Pancreas (tissue), 10 donors: ENCODE measurements around the gene TLR1. TPM values are rescaled to one million over a fixed set of nuclear protein-coding genes. Genes with fewer than 3 reads are reported as not detected.
"Not testable (repeated sequence)": the region's sequence is repeated elsewhere in the genome, so short reads cannot be mapped to it uniquely, and the experiment has no call there.

Source experiments
- ATAC-seq, 4 donors: fragments of 200-7000 bp; cut with Tn5 transposase; one replicate each; pipeline versions ENCODE4 v1.8.0 to v1.9.1; 2020; ENCODE audit warnings: mild to moderate bottlenecking in 4 of 4, moderate library complexity in 4 of 4
- DNase-seq, 6 donors: peaks; one replicate each; pipeline ENCODE4 v3.0.0-alpha.2; 2020
- FAIRE-seq: peaks from 2 replicates; lab custom pipeline; 2012; peaks lifted over from hg19 to GRCh38; lab: Jason Lieb, UNC
- H3K27ac ChIP-seq, 4 donors: fragments of 200-600 bp; sonication (generic); 1 replicate in 3 of 4; 2 replicates in 1 of 4; pipeline versions ENCODE4 v1.5.0 to v1.8.0; 2020
- H3K27me3 ChIP-seq, 4 donors: fragments of 200-600 bp; one replicate each; pipeline ENCODE4 v1.8.0; 2021
- H3K36me3 ChIP-seq, 3 donors: fragments of 200-600 bp; sonication (generic) in 1 of 3; one replicate each; pipeline versions ENCODE4 v1.5.0 to v1.8.0; 2020 to 2021
- H3K4me1 ChIP-seq, 3 donors: fragments of 200-600 bp; one replicate each; pipeline ENCODE4 v1.8.0; 2021
- H3K4me3 ChIP-seq, 4 donors: fragments of 200-600 bp; sonication (generic) in 2 of 4; one replicate each; pipeline versions ENCODE4 v1.5.0 to v1.8.0; 2020 to 2021
- H3K9me3 ChIP-seq, 4 donors: fragments of 200-600 bp; one replicate each; pipeline ENCODE4 v1.8.0; 2021
- WGBS, 2 donors: extraction: QIAGEN DNeasy Blood & Tissue Kit; methylation state at CpG; one replicate each; pipeline ENCODE4 v1.1.7; 2013; 5-methylcytosine and 5-hydroxymethylcytosine counted together
- intact Hi-C, 3 donors: fragments of 100-400 bp; cut with DNase I; formaldehyde crosslinking; loops; one replicate each; pipeline versions ENCODE4 v1.11.1 to v1.14.2; 2022
- polyA plus RNA-seq, 2 donors: library from polyadenylated mRNA; stranded (reverse); fragments of 200-250 nt; gene quantifications; one replicate each; pipeline ENCODE4 v1.2.3, GENCODE V29; 2013
- total RNA-seq, 6 donors: library from RNA; stranded (reverse); fragmentation: NEBNext Ultra II Directional in 4 of 6; extraction: Animal tissue kit (Norgen Biotek cat#: 25700) in 4 of 6; gene quantifications; one replicate each; pipeline versions ENCODE4 v1.2.1 to v1.2.4, GENCODE V29; 2021 to 2023
- TF ChIP-seq, protein P1 (sequence below), 4 donors: fragments of 200-600 bp; sonication (generic) in 3 of 4; IDR thresholded peaks; one replicate each; pipeline versions ENCODE4 v1.5.0 to v1.8.0; 2021; ENCODE audit warnings: antibody characterized with exemption in 4 of 4
- donor health status: healthy with polysubstance abuse.
- donor health status: DM: no; HTN: no; CAD: no; lungs with moderate emphysema.
- donor health status: DM: no; HTN: no; CAD: no.
- donor health status: control.
- donor health status: control.
- donor health status: Bipolar disorder and iron deficiency.
- donor health status: DM: yes; HTN: yes; CAD: no.
- donor health status: DM: no; HTN: no; CAD: no.
- donor health status: DM: no; HTN: no; CAD: no.
- donor health status: DM: yes; HTN: yes; CAD: no.

Gene TLR1
- total and polyA plus RNA-seq, 8 donors: 1.3 to 25.3 (median 6.1) TPM

DNA sequence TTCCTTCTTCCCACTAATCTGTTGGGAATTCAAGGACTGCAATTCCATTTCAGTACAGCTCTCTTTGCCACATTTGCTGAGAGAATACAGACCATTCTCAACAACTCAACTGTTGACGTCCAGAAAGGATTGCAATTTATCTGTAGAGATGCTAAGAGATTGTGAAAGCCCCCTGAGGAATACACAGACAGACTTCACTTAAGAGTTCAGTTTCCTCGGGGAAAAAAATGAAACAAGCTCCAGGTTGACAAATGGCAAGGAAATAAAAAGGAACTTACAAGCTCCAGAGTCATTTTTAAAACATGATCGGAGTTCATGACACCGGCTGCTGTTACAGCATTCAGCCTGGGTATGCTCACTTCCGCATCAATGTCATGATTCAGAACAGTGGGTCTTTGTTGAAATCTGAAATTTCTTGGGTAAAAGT is 35.6 kb downstream of the TLR1 start:
- no peaks in the 10 kb centered on the region for H3K27me3 ChIP-seq
- no peaks in the 10 kb centered on the region for H3K4me1 ChIP-seq
- no peaks in the 10 kb centered on the region for H3K9me3 ChIP-seq
- 47 to 51% methylated on average over 5 of the region's 5 CpGs for WGBS, 2 donors
- H3K27ac ChIP-seq: peak overlapping the region in 3 of 4 donors; percentile 22 to 59 (median 37)
- ATAC-seq: peak in 3 of 4 donors; percentile 73 to 80 (median 77)
- TF ChIP-seq, protein P1, sequence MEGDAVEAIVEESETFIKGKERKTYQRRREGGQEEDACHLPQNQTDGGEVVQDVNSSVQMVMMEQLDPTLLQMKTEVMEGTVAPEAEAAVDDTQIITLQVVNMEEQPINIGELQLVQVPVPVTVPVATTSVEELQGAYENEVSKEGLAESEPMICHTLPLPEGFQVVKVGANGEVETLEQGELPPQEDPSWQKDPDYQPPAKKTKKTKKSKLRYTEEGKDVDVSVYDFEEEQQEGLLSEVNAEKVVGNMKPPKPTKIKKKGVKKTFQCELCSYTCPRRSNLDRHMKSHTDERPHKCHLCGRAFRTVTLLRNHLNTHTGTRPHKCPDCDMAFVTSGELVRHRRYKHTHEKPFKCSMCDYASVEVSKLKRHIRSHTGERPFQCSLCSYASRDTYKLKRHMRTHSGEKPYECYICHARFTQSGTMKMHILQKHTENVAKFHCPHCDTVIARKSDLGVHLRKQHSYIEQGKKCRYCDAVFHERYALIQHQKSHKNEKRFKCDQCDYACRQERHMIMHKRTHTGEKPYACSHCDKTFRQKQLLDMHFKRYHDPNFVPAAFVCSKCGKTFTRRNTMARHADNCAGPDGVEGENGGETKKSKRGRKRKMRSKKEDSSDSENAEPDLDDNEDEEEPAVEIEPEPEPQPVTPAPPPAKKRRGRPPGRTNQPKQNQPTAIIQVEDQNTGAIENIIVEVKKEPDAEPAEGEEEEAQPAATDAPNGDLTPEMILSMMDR (IDR thresholded peaks at IDR 0.05): no peak
- no peaks in the 10 kb centered on the region for H3K36me3 ChIP-seq
- no peak overlapping the region for H3K4me3 ChIP-seq
- intact Hi-C loops: loop anchor here in 2 of 3 donors (10.0 kb wide), 2 partner anchors 76 to 96 kb away; partner anchors contain the start of gene FAM114A1 (in 1 of the 2)
- FAIRE-seq: no peak
- no peak for DNase-seq

DNA sequence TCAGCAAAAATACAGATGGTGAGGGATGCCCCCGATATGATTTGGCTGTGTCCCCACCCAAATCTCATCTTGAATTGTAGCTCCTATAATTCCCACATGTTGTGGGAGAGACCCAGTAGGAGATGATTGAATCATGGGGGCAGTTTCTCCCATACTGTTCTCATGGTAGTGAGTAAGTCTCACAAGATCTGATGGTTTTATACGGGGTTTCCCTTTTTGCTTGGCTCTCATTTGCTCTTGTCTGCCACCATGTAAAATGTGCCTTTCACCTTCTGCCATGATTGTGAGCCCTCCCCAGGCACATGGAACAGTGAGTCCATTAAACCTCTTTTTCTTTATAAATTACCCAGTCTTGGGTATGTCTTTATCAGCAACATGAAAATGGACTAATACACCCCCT is 37.7 kb downstream of the TLR1 start:
- not testable (repeated sequence) for FAIRE-seq, H3K36me3 ChIP-seq, H3K4me3 ChIP-seq, DNase-seq, H3K27me3 ChIP-seq, H3K4me1 ChIP-seq, ATAC-seq, H3K27ac ChIP-seq, H3K9me3 ChIP-seq
- intact Hi-C loops: loop anchor here in 2 of 3 donors (10.0 kb wide), 2 partner anchors 78 to 98 kb away; partner anchors contain the start of gene FAM114A1 (in 1 of the 2)
- 90 to 97% methylated on average over 2 of the region's 2 CpGs for WGBS, 2 donors

DNA sequence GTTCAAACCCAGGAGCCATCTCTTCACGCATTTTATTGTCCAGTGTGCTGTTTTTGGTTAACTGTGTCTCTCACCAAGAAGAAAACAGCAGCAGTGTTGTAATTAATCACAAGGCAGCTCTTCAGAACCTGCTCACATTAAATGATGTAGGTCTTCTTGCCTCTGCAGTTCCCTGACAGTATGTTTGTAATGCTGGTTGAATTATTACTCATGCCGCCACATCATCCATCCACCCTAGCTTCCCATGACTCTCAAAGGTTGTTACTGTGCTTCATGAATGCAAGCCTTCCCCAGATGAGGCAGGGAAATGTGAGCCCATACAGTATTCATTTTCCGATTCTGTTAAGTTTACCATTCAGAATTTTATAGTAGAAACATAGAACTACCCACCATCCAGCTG is 39.2 kb downstream of the TLR1 start:
- intact Hi-C loops: loop anchor here in 2 of 3 donors (10.0 kb wide), 2 partner anchors 79 to 99 kb away; partner anchors contain the start of gene FAM114A1 (in 1 of the 2)
- WGBS, 2 donors: 93 to 97% methylated on average over 3 of the region's 3 CpGs

DNA sequence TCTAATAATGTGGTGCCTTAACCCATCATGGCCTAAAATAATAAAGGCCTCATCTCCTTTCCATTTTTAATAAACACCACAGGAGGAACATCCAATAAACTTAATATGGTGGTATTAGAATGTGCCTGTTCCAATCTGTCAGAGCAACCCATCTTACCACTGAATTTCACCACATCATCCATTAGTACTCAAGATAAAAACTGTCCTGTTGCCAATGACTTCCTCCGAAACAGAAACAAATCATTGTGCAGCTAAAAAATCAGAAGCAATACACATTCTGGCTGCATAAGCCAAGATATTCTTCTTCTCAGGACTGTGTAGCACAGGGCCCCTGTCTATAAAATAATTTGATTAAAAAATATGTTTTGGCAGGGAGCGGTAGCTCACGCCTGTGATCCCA is 40.3 kb downstream of the TLR1 start:
- Histone ChIP-seq H3K9me3 (no peaks in the 10 kb centered on the region), H3K4me3 (no peak overlapping the region), H3K4me1 (no peaks in the 10 kb centered on the region), H3K36me3 (no peaks in the 10 kb centered on the region), H3K27me3 (no peaks in the 10 kb centered on the region), H3K27ac (no peak overlapping the region)
- no peak for DNase-seq
- no peak for ATAC-seq
- TF ChIP-seq, protein P1 (IDR thresholded peaks at IDR 0.05): no peak
- no peak for FAIRE-seq
- WGBS, 2 donors: 92 to 97% methylated on average over 3 of the region's 3 CpGs
- intact Hi-C loops: loop anchor here in 2 of 3 donors (10.0 kb wide), 2 partner anchors 81 to 101 kb away; partner anchors contain the start of gene FAM114A1 (in 1 of the 2)

More for the DNA sequence above, 39.2 kb downstream of the TLR1 start:
- DNase-seq: no peak
- Histone ChIP-seq H3K9me3 (no peaks in the 10 kb centered on the region), H3K4me3 (no peak overlapping the region), H3K36me3 (no peaks in the 10 kb centered on the region), H3K4me1 (no peaks in the 10 kb centered on the region), H3K27ac (no peak overlapping the region), H3K27me3 (no peaks in the 10 kb centered on the region)
- ATAC-seq: no peak
- TF ChIP-seq, protein P1 (IDR thresholded peaks at IDR 0.05): no peak
- no peak for FAIRE-seq

DNA sequence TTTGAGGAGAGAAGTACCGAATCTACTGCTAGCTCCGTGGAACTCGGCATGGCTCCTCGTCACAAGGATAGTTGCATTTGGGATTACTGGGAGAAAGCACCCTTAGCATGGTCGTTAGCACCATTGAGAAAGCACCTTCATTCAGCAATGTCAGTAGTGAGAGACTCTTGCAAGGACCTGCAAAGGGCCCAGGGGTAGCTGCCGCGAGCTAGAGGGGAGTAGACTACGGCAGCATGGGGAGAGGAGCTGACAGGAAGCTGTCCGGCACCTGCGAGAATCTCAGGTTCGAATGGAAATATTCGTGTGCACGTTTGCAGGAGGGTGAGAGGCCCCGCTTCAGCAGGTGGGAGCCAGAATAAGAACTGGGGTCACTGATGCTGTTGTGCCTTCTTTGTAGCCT is 42.0 kb downstream of the TLR1 start:
- DNase-seq (no peak), FAIRE-seq (no peak), ATAC-seq (no peak)
- no peaks in the 10 kb centered on the region for H3K36me3 ChIP-seq
- no peaks in the 10 kb centered on the region for H3K4me1 ChIP-seq
- 87 to 93% methylated on average over 14 of the region's 14 CpGs for WGBS, 2 donors
- no peaks in the 10 kb centered on the region for H3K9me3 ChIP-seq
- H3K27me3 ChIP-seq: no peaks in the 10 kb centered on the region
- no peak overlapping the region for H3K4me3 ChIP-seq
- TF ChIP-seq, protein P1 (IDR thresholded peaks at IDR 0.05): no peak
- H3K27ac ChIP-seq: no peak overlapping the region
- intact Hi-C loops: loop anchor here in 2 of 3 donors (10.0 kb wide), 2 partner anchors 82 to 102 kb away; partner anchors contain the start of gene FAM114A1 (in 1 of the 2)
